Osteocyte (in vitro differentiated cells): ENCODE measurements around the gene SEMA3F. TPM values are rescaled to one million over a fixed set of nuclear protein-coding genes. Genes with fewer than 3 reads are reported as not detected.

Source experiments
- DNase-seq: peaks from one replicate; pipeline ENCODE4 v3.0.0; 2021; ENCODE audit warnings: mixed read lengths; ENCODE audit not compliant: unreplicated experiment; ENCODE audit errors: extremely low spot score
- H3K27ac Mint-ChIP-seq: one replicate; pipeline ENCODE4 v1.8.0; 2021; ENCODE audit warnings: mild to moderate bottlenecking, mixed read lengths; ENCODE audit not compliant: unreplicated experiment
- H3K27me3 Mint-ChIP-seq: one replicate; pipeline ENCODE4 v1.8.0; 2021; ENCODE audit warnings: mixed read lengths; ENCODE audit not compliant: unreplicated experiment
- H3K36me3 Mint-ChIP-seq: one replicate; pipeline ENCODE4 v1.8.0; 2021; ENCODE audit warnings: mixed read lengths; ENCODE audit not compliant: unreplicated experiment
- H3K4me1 Mint-ChIP-seq: one replicate; pipeline ENCODE4 v1.8.0; 2021; ENCODE audit warnings: mixed read lengths; ENCODE audit not compliant: unreplicated experiment
- H3K4me3 Mint-ChIP-seq: one replicate; pipeline ENCODE4 v1.8.0; 2021; ENCODE audit warnings: mild to moderate bottlenecking, moderate library complexity, mixed read lengths; ENCODE audit not compliant: unreplicated experiment
- H3K9me3 Mint-ChIP-seq: one replicate; pipeline ENCODE4 v1.8.0; 2021; ENCODE audit warnings: mixed read lengths; ENCODE audit not compliant: unreplicated experiment
- CTCF ChIP-seq: fragments of 200-600 bp; sonication (generic); IDR thresholded peaks from 2 replicates; pipeline ENCODE4 v1.5.0; 2021; ENCODE audit warnings: antibody characterized with exemption, mild to moderate bottlenecking, moderate library complexity
- total RNA-seq: library from RNA; stranded (reverse); gene quantifications from 2 replicates; pipeline ENCODE4 v1.2.1, GENCODE V29; 2021

SEMA3F gene
- total RNA-seq, 1 donor from 2014 or later, result 11.8 TPM

- DNase-seq, result no peak
- Mint-ChIP-seq H3K4me1 (peaks cover 23% of the 10 kb centered on the region), H3K36me3 (no peaks in the 10 kb centered on the region), H3K9me3 (no peaks in the 10 kb centered on the region), H3K27me3 (peaks cover 18% of the 10 kb centered on the region), H3K27ac (peak overlapping the region; percentile 40), H3K4me3 (no peak overlapping the region)
- no peak for TF ChIP-seq CTCF
These were observed 4.0 kb upstream of the SEMA3F start for GRCh38 chr3:50150863-50151686.

GRCh38 chr3:50151728-50152127 is 3.4 kb upstream of the SEMA3F start:
- Mint-ChIP-seq H3K4me3 (no peak overlapping the region), H3K27me3 (peaks cover 23% of the 10 kb centered on the region), H3K4me1 (peaks cover 28% of the 10 kb centered on the region), H3K36me3 (no peaks in the 10 kb centered on the region), H3K9me3 (no peaks in the 10 kb centered on the region), H3K27ac (no peak overlapping the region)
- TF ChIP-seq CTCF, result no peak
- DNase-seq, result no peak

GRCh38 chr3:50153782-50154475 is 1.2 kb upstream of the SEMA3F start:
- Mint-ChIP-seq H3K9me3 (no peaks in the 10 kb centered on the region), H3K36me3 (no peaks in the 10 kb centered on the region), H3K4me3 (peak overlapping the region; percentile 63), H3K27ac (no peak overlapping the region), H3K27me3 (peaks cover 23% of the 10 kb centered on the region), H3K4me1 (peaks cover 38% of the 10 kb centered on the region)
- no peak for TF ChIP-seq CTCF
- no peak for DNase-seq

- peak overlapping the region; percentile 63 for H3K4me3 Mint-ChIP-seq
- H3K4me1 Mint-ChIP-seq, result peaks cover 38% of the 10 kb centered on the region
- peaks cover 23% of the 10 kb centered on the region for H3K27me3 Mint-ChIP-seq
- no peak overlapping the region for H3K27ac Mint-ChIP-seq
- no peak for DNase-seq
- H3K36me3 Mint-ChIP-seq, result no peaks in the 10 kb centered on the region
- no peaks in the 10 kb centered on the region for H3K9me3 Mint-ChIP-seq
- peak; percentile 9 for TF ChIP-seq CTCF
These were observed 666 bp upstream of the SEMA3F start for GRCh38 chr3:50154476-50154839.

GRCh38 chr3:50155491-50155878 is 361 bp downstream of the SEMA3F start:
- DNase-seq, result no peak
- H3K9me3 Mint-ChIP-seq, result no peaks in the 10 kb centered on the region
- H3K27ac Mint-ChIP-seq, result no peak overlapping the region
- peaks cover 23% of the 10 kb centered on the region for H3K27me3 Mint-ChIP-seq
- no peak for TF ChIP-seq CTCF
- peak overlapping the region; percentile 73 for H3K4me3 Mint-ChIP-seq
- no peaks in the 10 kb centered on the region for H3K36me3 Mint-ChIP-seq
- peaks cover 33% of the 10 kb centered on the region for H3K4me1 Mint-ChIP-seq
